Measurements from ENCODE around the gene SLIT3.

Gene SLIT3

DNA sequence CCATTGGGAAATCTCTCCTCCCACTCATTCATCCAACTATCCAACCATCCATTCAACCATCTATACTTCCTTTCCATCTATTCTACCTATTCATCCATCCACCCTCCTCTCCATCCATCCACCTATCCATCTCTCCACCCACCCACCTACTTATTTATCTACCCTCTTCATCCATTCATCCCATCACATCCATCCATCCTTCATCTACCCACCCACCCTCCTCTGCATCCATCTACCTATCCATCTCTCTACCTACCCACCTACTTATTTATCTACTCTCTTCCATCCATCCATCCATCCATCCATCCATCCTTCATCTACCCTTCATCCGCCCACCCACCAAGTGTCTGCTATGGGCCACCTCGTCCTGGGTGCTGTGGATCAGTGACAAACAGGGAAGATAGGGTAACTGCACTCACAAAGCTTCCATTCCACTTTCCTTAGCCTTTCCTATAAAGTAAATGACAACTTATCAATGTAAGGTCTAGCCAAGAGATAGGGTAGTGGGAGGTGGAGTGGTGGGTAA, 625.0 kb downstream of the SLIT3 start:
- FAIRE-seq = no peak

DNA sequence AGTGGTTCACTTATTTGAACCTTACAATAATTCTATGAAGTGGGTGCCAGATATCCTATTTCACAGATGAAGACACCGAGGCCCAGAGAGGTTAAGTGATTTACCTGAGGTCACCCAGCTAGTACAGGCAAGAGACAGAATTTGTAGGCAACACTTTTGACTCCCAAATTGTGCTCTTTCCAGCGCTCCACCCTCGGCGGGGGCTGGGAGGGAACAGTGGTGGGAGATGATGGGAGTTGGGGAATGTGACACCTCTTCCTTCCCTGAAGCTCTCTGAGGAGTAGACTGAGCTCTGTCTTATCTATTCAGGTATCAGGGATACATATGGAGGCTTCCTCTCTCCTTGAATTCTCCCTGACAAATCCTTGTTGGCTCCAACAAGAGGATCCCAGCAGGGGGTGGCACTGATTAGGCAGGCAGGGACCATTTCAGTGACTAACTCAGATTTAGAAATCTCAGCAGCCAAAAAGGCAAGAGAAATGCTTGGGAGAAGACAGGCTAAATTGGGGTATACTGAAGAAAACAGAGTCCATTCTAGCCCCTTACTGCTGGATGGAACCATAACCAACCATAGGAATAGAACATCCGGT, 626.0 kb downstream of the SLIT3 start:
- no peak for FAIRE-seq

DNA sequence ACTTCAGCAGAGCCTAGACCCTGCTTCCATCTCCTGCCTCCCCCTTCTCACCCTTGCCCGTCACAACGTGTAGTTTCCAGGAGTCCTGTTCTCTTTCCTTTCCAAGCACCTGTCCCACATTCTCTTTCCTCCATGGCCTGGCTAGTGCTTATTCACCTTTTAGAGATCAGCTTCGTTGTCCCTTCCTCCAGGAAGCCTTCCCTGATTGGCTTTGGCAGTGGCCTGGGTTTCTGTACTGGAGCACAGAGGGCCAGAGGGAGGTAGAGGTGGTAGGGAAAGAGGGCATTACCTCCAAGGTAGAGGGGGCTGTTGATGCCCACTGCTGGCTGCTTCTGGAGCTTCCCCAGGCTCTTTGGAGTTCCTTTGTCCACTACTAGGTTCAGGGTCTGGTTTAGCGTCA, 628.1 kb downstream of the SLIT3 start:
- no peak for FAIRE-seq

DNA sequence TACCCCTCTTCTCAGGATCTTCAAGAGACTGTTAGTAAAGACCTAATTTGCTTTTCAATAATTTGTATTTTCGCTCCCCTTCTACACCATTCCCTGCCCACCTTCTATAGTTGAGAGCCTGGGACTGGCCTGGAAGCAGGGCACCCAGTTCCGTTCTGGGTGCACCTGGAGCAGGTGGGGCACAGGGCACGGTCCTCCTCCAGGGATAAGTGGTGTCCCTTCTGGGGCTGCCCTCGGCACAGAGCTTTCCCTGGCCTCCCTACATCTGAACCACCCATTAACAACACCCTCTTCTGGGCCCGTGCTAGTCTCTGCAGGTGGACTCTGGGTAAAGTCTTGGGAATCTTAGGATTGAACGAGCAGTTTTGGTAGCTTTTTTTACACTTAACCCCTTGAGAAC, 628.9 kb downstream of the SLIT3 start:
- no peak for FAIRE-seq

DNA sequence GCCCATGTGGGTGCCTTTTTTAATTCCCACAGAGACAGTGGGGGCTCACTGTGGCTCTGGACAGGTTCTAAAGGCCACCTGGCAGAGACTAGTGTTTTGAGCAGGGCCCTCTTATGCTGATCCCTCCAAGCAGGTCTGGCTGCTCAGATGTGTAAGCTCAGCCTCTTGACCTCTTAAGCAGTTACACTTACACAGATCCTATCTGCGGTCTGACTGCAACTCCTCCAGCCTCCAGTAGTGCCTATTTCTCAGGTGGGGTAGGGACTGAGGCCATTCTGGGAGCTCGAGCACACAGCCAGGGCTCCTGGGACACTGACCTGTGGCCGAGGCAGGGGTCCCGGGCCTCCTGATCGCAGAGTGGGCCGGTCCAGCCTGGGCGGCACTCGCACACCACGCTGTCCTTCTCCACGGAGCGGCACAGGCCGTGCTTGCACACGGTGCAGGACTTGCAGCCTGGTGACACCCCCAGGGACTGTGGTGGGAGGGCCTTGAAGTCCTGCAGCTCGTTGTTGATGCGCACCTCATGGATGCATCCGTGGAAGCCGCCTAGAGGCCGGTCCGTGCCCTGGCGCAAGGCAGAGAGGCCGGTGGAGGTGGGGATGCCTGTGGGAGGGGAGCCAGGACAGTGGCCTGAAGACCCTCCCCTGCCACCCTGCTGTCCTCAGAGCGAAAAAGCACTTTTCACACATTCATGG, 629.9 kb downstream of the SLIT3 start:
- FAIRE-seq = no peak

DNA sequence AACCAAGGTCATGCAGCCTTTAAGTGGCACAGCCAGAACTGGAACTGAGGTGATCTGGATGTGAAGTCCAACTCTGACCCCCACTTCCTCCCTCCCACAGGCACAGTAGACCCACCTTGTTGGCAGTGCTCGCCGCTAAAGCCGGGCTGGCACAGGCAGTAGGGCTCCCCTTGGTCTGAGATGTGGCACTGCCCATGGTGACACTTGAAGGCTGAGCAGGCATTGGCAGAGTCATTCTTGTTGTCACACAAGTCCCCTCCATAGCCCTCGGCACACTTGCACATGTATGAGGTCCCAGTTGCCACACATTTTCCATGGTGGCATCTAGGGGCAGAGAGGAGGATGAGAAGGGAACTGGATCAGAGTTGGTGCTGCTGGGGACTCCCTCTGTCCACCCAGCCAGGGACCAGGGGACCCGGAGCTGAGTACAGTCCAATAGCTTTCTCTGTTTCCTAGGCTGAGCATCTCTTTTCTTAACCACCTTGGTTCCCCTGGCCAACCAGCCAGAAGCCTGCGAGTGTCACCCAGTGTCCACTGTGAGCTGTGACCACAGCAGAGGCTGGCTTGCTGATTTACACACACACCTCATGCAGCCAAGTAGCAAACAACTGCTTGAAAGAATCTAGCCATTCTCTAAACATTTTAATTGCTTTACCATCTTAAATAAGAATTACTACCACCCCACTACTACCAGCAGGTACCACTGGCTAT, 631.1 kb downstream of the SLIT3 start:
- no peak for FAIRE-seq

DNA sequence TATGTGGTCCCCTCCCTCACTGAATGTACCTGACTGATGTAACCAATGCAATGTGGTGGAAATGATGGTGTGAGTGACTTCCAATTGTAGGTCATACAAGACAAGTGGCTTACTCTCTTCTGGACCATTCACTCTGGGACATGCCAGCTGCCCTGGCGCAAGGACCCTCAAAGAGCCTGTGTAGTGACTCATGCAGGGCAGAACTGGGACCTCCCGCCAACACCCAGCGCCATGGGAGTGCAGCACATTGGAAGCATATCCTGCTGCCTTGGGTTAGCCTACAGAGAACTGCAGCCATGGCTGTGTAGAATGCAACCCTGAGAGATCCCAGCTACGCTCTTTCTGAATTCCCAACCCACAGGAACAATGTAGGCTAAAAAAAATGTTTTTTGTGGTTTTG, 631.8 kb downstream of the SLIT3 start:
- FAIRE-seq = no peak

DNA sequence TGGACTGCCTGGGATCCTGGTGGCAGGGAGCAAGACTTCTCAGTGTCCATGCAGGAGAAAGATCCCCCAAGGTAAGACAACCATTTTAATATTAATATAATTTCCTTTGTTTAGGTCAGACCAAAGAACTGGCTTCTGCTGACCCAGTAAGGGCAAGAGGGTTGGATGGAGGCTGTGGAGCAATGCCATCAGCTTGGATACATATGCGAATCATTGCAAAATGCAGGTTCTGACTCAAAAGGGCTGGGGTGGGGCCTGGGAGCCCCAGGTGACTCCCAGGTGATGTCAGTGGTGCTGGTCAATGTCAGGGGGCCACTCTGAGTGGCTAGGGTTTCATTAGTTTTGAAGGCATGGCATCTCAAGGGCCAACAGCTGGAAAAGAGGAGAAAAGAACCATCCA, 632.9 kb downstream of the SLIT3 start:
- FAIRE-seq = no peak

DNA sequence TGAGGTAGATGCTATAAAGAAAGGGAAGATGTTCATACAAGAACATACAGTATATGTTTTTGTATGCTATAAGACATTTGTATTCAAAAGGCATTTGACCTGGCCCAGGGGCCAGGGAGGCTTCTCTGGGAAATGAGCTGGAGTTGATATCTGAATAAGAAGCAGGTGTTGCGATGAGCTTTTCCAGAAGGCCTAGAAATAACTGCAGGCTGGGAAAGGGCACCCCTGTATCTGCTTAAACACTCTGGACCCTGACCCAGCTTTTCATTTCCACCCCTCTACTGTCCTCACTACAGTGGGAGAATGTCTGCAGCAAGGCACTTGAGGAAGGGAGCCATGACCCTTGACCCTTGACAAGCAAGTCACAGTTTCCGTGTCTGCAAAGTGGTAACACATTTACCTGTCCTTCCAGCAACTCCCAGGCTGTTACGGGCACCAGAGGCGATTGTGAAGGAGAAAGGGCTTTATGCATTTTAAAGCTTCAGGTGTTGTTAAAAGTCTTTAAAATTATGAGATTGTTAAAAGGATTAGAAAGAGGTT, 633.6 kb downstream of the SLIT3 start:
- FAIRE-seq = no peak

DNA sequence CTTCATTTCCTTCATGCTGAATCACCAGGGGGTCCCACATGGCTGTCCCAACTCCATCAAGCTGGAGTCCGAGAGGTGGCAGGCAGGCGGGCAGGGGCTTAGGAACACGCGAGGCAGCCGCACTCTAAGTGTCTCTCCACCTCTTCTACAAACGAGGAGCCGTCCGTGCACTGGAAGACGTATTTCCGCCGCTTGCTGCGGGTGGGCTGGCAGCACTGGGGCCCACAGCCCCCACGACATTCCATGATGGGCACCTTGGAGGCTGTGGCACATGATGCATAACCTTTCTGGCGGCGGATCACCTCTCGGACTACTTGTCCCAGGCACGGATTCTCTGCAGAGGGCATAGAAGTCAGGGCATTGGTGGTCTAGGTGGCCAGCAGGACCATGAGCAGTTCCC, 634.6 kb downstream of the SLIT3 start:
- FAIRE-seq = no peak

DNA sequence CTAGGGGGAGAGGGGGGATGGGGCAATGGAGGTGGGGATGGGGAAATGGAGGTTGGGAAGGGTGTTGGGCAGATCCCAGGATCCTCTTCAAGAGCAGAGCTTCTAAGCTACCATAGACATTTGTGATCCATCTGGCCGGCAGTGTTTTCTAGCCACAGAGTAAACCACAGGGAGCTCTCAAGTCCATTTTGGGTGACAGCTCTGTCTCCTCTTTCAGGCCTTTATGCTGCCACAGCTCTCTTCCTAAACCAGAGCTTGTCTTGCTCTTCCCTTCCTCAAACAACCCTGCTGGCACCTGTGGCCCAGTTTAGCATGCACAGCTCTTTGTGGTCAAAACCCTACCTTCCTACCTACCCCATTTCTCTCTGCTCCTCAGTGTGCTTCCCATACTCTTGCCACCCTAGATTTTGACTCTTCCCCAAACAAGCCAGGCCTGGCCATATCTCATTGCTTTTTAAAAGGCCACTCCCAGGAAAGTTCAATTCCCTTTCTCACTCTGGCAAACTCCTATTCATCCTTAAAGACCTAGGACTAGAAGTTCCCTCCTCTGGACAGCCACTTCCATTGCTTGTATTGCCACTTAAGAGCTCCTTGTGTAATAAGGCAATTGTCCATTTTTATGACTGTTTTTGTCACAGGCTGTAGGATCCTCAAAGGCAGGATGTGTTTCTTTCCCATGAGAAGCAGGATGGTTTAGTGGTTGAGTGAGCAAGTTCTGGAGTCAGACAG, 637.5 kb downstream of the SLIT3 start:
- no peak for FAIRE-seq

DNA sequence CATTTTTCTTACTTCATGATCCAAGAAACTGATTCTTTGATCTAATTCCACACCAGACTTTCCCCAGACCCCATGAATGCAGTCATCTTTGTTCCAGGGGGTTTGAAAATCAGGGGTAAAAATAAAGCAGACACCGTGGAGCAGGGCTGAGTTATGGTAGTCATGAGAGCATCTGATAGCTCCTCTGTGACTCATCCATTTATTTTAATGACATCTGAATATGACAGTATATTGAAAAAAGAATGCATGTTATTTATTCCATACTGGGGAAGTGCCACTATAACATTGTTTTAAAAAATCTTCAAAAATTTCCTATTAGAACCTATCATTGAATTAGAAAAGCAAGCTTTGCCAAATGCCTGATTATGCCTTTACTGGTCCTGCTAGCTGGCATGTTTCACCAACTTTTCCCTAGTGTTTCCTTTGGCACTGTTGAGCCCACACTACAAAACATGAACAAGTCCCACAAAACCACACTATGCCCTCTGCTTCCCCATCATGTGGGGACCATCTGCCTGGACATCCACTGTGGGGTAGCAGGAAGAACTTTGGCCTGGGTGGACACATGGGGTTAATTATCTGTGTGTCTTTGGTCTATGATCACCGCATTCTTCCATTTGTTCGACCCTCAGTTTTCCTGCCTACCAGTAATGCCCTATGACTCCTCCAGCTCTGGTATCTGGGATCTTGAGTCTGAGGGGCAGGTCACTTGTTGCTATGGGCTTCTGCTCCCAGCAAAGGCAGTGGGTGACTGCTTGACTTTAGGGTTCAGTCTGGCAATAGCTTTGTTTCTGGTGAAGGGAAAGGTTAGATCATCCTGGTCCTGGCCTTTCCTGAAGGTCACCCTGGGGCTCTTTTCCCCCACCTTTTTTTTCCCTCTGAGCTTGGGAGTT, 639.1 kb downstream of the SLIT3 start:
- FAIRE-seq = no peak

DNA sequence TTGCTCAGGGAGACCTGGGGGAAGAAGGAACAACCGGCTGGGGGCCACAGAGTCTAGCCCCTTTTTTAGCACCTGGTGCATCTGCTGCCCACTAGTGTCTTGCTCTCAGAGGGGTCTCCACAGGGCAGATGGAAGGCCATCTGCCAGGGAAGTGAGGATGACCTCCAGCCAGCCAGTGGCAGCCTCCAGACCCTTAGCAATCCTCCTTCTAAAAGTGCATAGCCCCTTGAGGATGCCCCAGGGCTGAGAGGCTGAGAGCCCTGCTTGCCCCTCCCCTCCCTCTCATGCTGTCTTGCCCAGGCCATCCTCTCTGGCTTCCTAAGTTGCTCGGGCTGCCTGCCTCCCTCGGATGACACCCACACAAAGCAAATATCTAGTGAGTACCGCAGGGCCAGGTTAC, 640.2 kb downstream of the SLIT3 start:
- no peak for FAIRE-seq

DNA sequence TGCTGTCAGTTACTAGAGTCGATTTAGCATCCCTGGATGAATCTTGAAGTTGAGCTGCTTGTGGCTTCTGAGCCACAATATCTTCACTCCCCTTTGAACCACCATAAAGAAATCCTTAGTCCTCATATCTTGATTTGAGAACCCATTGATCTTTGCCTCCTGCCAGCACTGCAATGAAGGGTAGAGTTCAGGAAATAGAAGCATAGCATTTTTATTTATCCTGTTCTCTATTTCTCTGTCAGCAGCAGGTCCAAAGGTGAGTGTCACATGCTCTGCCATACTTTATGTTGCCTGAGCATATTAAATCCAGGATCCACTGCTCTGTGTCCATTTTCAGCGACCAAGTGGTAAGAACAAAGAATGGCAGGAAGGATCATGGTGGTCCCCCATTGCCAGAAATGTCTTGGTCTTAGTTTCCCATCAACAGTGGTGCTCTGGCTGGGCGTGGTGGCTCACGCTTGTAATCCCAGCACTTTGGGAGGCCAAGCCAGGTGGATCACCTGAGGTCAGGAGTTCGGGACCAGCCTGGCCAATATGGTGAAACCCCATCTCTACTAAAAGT, 641.6 kb downstream of the SLIT3 start:
- FAIRE-seq = no peak

DNA sequence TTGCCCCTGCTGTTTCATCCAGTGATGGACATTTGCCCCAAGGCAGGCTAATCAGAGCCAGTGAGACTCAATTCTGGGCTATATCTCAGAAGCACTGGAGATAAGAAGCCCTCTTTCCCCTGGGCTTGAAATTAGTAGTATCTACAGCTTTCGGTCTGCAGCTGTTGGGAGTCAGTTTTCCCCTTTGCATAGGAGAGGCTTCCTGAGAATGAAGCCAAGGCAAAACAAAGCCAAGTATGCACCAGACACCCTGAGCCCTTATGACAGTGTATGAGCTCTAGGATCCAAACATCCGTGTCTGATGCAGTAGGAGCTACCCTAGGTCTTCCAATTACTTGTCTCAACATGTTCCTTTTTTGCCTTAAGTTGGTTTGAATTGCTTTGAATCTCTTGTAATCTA, 642.5 kb downstream of the SLIT3 start:
- no peak for FAIRE-seq

DNA sequence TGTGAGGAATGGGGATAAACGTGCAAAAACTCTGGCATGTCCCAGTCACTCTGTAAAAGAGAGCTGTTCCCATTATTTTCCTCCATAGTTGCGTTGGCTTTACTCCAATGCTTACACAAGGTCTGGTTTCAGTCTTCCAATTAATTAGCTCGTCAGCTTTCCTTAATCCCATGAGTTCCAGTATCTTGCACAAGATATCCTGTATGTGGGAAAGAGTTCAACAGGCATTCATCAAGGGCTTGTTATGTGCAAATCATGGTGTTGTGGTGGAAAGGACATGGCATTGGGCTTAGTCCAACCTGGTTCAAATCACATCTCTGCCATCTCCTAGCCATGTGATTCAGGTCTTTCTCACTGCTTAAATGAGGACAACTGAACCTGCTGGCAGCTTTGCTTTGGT, 644.3 kb downstream of the SLIT3 start:
- FAIRE-seq = no peak

DNA sequence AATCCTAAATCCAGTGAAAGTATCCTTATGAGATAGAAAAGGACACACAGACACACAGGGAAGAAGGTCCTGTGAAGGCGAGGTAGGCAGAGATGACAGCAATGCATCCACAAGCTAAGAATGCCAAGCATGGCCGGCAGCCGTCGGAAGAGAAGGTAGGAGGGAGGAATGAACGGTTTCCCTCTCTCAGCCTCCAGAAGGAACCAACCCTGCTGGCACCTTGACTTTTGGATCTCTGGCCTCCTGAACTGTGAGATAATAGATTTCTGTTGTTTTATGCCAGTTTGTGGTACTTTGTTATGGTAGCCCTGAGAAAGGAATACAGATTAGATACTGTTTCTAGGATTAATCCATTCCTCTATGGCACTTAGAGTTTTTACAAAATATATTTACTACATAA, 645.6 kb downstream of the SLIT3 start:
- FAIRE-seq = no peak

DNA sequence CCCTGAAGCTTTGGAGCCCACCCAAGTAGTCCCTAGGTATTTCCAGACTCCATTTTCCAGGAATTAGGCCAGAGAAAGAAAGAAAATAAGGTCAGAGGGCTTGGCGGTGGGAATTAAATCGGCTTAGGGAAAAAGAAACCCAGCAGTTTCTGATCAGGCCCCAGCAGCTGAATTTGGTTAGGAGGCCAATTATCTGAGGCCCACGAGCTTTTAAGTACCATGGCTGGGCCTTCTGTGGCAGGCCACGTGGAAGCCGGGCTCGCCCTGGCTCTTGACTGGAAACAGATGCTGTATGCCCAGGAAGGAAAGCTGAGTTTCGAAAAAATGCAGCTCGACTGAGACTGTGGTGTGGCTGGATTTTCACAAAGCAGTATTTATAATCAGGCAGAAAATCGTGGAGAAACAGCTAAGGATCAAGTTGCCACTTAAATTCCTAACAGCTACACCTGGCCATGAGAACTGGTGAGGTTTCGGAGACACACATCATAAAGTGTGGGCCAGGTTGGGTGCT, 646.7 kb downstream of the SLIT3 start:
- no peak for FAIRE-seq

DNA sequence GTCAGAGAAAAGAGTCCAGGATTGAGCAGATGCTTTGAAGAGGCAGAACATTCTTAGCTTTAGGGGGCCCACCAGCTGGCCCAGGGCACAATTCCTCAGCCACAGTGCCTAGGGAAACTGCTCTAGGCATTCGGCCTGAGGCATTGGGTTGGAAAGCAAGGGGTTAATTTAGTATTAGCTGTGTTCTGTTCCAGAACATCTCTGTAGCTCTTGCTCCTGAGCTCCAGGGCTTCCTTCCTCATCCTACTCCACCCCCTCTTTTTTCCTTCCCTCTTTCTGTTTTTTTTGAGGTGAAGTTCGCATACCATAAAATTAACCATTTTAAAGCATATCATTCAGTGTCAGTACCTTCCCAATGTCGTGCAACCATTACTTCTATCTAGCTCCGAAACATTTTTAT, 647.3 kb downstream of the SLIT3 start:
- FAIRE-seq = no peak

DNA sequence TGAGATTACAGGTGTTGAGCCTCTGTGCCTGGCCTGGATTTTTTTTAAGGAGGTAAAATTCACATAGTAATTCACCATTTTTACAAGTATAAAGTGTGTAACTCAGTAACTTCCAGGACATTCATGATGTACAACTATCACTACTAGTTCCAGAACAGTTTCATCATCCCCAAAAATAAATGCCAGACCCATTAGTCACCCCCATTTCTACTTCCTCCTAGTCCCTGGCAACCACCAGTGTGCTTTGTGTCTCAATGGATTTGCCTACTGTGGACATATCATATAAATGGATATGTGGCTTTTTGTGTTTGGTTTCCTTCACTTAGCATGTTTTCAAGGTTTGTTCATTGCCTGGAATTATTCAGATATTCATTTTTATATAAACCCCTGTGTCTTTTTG, 649.3 kb downstream of the SLIT3 start:
- FAIRE-seq = no peak

DNA sequence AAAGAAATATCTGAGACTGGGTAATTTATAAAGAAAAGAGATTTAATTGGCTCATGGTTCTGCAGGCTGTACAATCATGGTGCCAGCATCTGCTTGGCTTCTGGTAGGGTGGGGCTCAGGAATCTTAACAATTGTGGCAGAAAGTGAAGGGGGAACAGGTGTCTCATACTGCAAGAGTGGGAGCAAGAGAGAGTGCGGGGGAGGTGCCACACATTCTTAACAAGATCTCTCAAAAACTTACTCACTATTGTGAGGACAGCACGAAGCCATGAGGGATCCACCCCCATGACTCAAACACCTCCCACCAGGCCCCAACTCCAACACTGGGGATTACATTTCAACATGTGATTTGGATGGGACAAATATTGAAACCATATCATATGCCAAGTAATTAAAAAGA, 651.6 kb downstream of the SLIT3 start:
- no peak for FAIRE-seq

DNA sequence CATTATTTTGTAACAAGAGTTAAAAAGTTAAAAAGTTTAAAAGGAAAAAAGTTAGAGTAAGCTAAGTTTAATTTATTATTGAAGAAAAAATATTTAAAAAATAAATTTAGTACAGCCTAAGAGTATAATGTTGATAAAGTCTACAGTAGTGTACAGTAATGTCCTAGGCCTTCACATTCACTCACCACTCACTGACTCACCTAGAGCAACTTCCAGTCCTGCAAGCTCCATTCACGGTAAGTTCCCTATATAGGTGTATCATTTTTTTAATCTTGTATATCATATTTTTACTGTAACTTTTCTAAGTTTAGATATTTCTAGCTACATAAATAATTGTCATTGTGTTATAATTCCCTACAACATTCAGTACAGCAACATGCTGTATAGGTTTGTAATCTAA, 652.4 kb downstream of the SLIT3 start:
- no peak for FAIRE-seq
